Left lung (tissue), 10 donors: ENCODE results near the gene PRKG2. TPM values are rescaled to one million over a fixed set of nuclear protein-coding genes. Genes with fewer than 3 reads are reported as not detected.

ENCODE experiments used
- ATAC-seq: fragments of 200-7000 bp; cut with Tn5 transposase; one replicate; pipeline ENCODE4 v1.9.1; 2020; ENCODE audit warnings: moderate library complexity
- DNase-seq, 4 donors: peaks; one replicate each; pipeline ENCODE4 v3.0.0-alpha.2; 2013 to 2020
- H3K27ac ChIP-seq, 2 donors: fragments of 200-600 bp; sonication (generic) in 1 of 2; one replicate each; pipeline versions ENCODE4 v1.5.0 to v1.8.0; 2020 to 2021
- H3K27me3 ChIP-seq, 2 donors: fragments of 200-600 bp; sonication (generic) in 1 of 2; one replicate each; pipeline versions ENCODE4 v1.5.0 to v1.8.0; 2020 to 2021
- H3K36me3 ChIP-seq, 2 donors: fragments of 200-600 bp; sonication (generic) in 1 of 2; one replicate each; pipeline versions ENCODE4 v1.5.0 to v1.8.0; 2020 to 2021
- H3K4me1 ChIP-seq, 2 donors: fragments of 200-600 bp; one replicate each; pipeline ENCODE4 v1.8.0; 2021
- H3K4me3 ChIP-seq, 2 donors: fragments of 200-600 bp; sonication (generic) in 1 of 2; one replicate each; pipeline versions ENCODE4 v1.5.0 to v1.8.0; 2020 to 2021; ENCODE audit warnings: mild to moderate bottlenecking in 1 of 2
- H3K9me3 ChIP-seq, 2 donors: fragments of 200-600 bp; sonication (generic) in 1 of 2; one replicate each; pipeline versions ENCODE4 v1.5.0 to v1.8.0; 2020 to 2021
- CTCF ChIP-seq, 2 donors: fragments of 200-600 bp; sonication (generic) in 1 of 2; IDR thresholded peaks; one replicate each; pipeline versions ENCODE4 v1.5.0 to v1.8.0; 2021; ENCODE audit warnings: antibody characterized with exemption in 2 of 2
- intact Hi-C, 2 donors: fragments of 100-400 bp; cut with DNase I; formaldehyde crosslinking; loops; one replicate each; pipeline versions ENCODE4 v1.11.2 to v1.14.2; 2022
- polyA plus RNA-seq, 6 donors: library from polyadenylated mRNA; unstranded; fragments of 120-200 nt; gene quantifications; one replicate each; pipeline ENCODE4 v1.2.1, GENCODE V29; 2013; ENCODE audit not compliant: insufficient read length in 6 of 6
- total RNA-seq, 2 donors: library from RNA; stranded (reverse); fragmentation: NEBNext Ultra II Directional; extraction: Animal tissue kit (Norgen Biotek cat#: 25700); gene quantifications; one replicate each; pipeline ENCODE4 v1.2.1, GENCODE V29; 2021
- donor health status: DM: no; HTN: yes; CAD: no.
- donor health status: DM: no; HTN: no; CAD: no.

Gene PRKG2
- total and polyA plus RNA-seq, 8 donors = 2.0 to 6.2 (median 3.4) TPM

- no peak for TF ChIP-seq CTCF (IDR thresholded peaks at IDR 0.05)
- Histone ChIP-seq H3K27ac (no peak overlapping the region), H3K4me3 (no peak overlapping the region), H3K9me3 (no peaks in the 10 kb centered on the region), H3K36me3 (no peaks in the 10 kb centered on the region), H3K4me1 (no peaks in the 10 kb centered on the region), H3K27me3 (no peaks in the 10 kb centered on the region)
- intact Hi-C loops = no loop called here
- ATAC-seq (no peak), DNase-seq (no peak)
Measured at GRCh38 chr4:81081156-81081555, 133.9 kb downstream of the PRKG2 start.

GRCh38 chr4:81071013-81071412 is 144.0 kb downstream of the PRKG2 start:
- intact Hi-C loops = loop anchor here in 1 of 2 donors (10.0 kb wide), 1 partner anchor 284 kb away; no protein-coding TSS in a partner anchor

GRCh38 chr4:81069706-81070331 is 145.2 kb downstream of the PRKG2 start:
- H3K27me3 ChIP-seq = no peaks in the 10 kb centered on the region
- TF ChIP-seq CTCF (IDR thresholded peaks at IDR 0.05) = peak; percentile 80 to 86
- ATAC-seq (peak; percentile 100), DNase-seq (peak in 3 of 4 donors; percentile 45 to 86 (median 70))
- H3K9me3 ChIP-seq = no peaks in the 10 kb centered on the region
- no peak overlapping the region for H3K4me3 ChIP-seq
- H3K4me1 ChIP-seq = no peaks in the 10 kb centered on the region
- no peak overlapping the region for H3K27ac ChIP-seq
- H3K36me3 ChIP-seq = no peaks in the 10 kb centered on the region
- intact Hi-C loops = loop anchor here in 1 of 2 donors (10.0 kb wide), 1 partner anchor 285 kb away; no protein-coding TSS in a partner anchor

More at GRCh38 chr4:81071013-81071412, 144.0 kb downstream of the PRKG2 start:
- Histone ChIP-seq H3K4me3 (no peak overlapping the region), H3K9me3 (no peaks in the 10 kb centered on the region), H3K27me3 (no peaks in the 10 kb centered on the region), H3K36me3 (no peaks in the 10 kb centered on the region), H3K27ac (no peak overlapping the region), H3K4me1 (no peaks in the 10 kb centered on the region)
- TF ChIP-seq CTCF (IDR thresholded peaks at IDR 0.05) = no peak
- DNase-seq (no peak), ATAC-seq (no peak)

- intact Hi-C loops = no loop called here
- DNase-seq (no peak), ATAC-seq (no peak)
- no peak overlapping the region for H3K4me3 ChIP-seq
- H3K4me1 ChIP-seq = no peaks in the 10 kb centered on the region
- TF ChIP-seq CTCF (IDR thresholded peaks at IDR 0.05) = no peak
- H3K27ac ChIP-seq = no peak overlapping the region
- no peaks in the 10 kb centered on the region for H3K36me3 ChIP-seq
- no peaks in the 10 kb centered on the region for H3K9me3 ChIP-seq
- no peaks in the 10 kb centered on the region for H3K27me3 ChIP-seq
Measured at GRCh38 chr4:81065446-81065845, 149.6 kb downstream of the PRKG2 start.

GRCh38 chr4:81062001-81062400 is 153.0 kb downstream of the PRKG2 start:
- Histone ChIP-seq H3K27me3 (no peaks in the 10 kb centered on the region), H3K4me3 (no peak overlapping the region), H3K4me1 (no peaks in the 10 kb centered on the region), H3K9me3 (no peaks in the 10 kb centered on the region), H3K36me3 (no peaks in the 10 kb centered on the region), H3K27ac (no peak overlapping the region)
- no peak for TF ChIP-seq CTCF (IDR thresholded peaks at IDR 0.05)
- ATAC-seq (no peak), DNase-seq (no peak)
- intact Hi-C loops = no loop called here
